Panc1 (cell line): ENCODE data around the gene BHLHA15. TPM values are rescaled to one million over a fixed set of nuclear protein-coding genes. Genes with fewer than 3 reads are reported as not detected.

Experiments
- ATAC-seq: fragments of 200-7000 bp; cut with Tn5 transposase; 2 replicates; pipeline ENCODE4 v1.9.1; 2020; ENCODE audit warnings: mild to moderate bottlenecking, moderate library complexity
- BruUV-seq: library from RNA; stranded (reverse); fragments of 400-500 nt; replicated peaks from 2 replicates; lab custom pipeline; 2021; lab: Mats Ljungman, UMichigan
- CTCF ChIA-PET: fragments of 300-600 bp; sonication (Branson Sonifier 250); formaldehyde crosslinking; loops from one replicate; lab custom pipeline; 2022; ENCODE audit warnings: antibody characterized with exemption; lab: Charles Lee
- POLR2A ChIA-PET: fragments of 300-600 bp; sonication (Branson Sonifier 250); formaldehyde crosslinking; loops from one replicate; lab custom pipeline; 2022; ENCODE audit warnings: antibody characterized with exemption; lab: Charles Lee
- DNase-seq: peaks from one replicate; pipeline ENCODE4 v3.0.0-alpha.2; 2010; ENCODE audit warnings: low read depth, low spot score
- H3K27ac ChIP-seq: 2 replicates; pipeline ENCODE4 v1.5.1; 2011; ENCODE audit warnings: mild to moderate bottlenecking, low read length, inconsistent platforms
- H3K27me3 ChIP-seq: fragments of 200-500 bp; sonication (Bioruptor generic); 2 replicates; pipeline ENCODE4 v1.6.0; 2014; ENCODE audit warnings: low read length, inconsistent platforms; ENCODE audit not compliant: control insufficient read depth, insufficient read depth
- H3K36me3 ChIP-seq: fragments of 200-500 bp; sonication (Bioruptor generic); 2 replicates; pipeline ENCODE4 v1.5.1; 2014; ENCODE audit warnings: inconsistent platforms, mild to moderate bottlenecking, low read length, moderate library complexity; ENCODE audit not compliant: control insufficient read depth, insufficient read depth
- H3K4me1 ChIP-seq: 2 replicates; pipeline ENCODE4 v1.5.1; 2011; ENCODE audit warnings: inconsistent platforms, mild to moderate bottlenecking, low read length, moderate library complexity; ENCODE audit not compliant: control insufficient read depth, insufficient read depth
- H3K4me3 ChIP-seq, 2 experiments: 2 replicates each; pipeline ENCODE4 v1.5.1; 2011 to 2012; ENCODE audit warnings: low read depth in 2 of 2, low read length in 2 of 2, mild to moderate bottlenecking in 2 of 2, inconsistent platforms in 1 of 2, moderate library complexity in 1 of 2
- H3K9me3 ChIP-seq: fragments of 200-500 bp; sonication (Bioruptor generic); 2 replicates; pipeline ENCODE4 v1.5.1; 2014; ENCODE audit warnings: low read depth, mild to moderate bottlenecking, inconsistent platforms, low read length, moderate library complexity; ENCODE audit not compliant: control insufficient read depth, insufficient read depth
- POLR2AphosphoS5 ChIP-seq: IDR thresholded peaks from 2 replicates; pipeline ENCODE4 v1.6.1; 2012; ENCODE audit warnings: mild to moderate bottlenecking, low read depth, low read length, moderate library complexity
- REST ChIP-seq, 2 experiments: IDR thresholded peaks; 2 replicates each; pipeline ENCODE4 v1.6.1; 2011 to 2012; ENCODE audit warnings: low read depth in 2 of 2, control low read depth in 1 of 2, low read length in 1 of 2, mild to moderate bottlenecking in 1 of 2, moderate library complexity in 1 of 2; ENCODE audit not compliant: insufficient read depth in 1 of 2
- SIN3A ChIP-seq: IDR thresholded peaks from 2 replicates; pipeline ENCODE4 v1.6.1; 2012; ENCODE audit warnings: low read depth, mild to moderate bottlenecking, low read length, moderate library complexity, borderline replicate concordance; ENCODE audit not compliant: insufficient read depth
- TCF7L2 ChIP-seq: IDR thresholded peaks from 2 replicates; pipeline ENCODE4 v1.6.1; 2011; ENCODE audit warnings: mild to moderate bottlenecking, low read depth, low read length, inconsistent platforms
- in situ Hi-C: cut with HindIII; loops from 2 replicates; pipeline ENCODE4 v1.10.0; 2016; ENCODE audit warnings: low sequenced_read_pairs, low pct_unique_long_range_greater_than_20kb
- intact Hi-C: fragments of 100-400 bp; cut with micrococcal nuclease; formaldehyde crosslinking; loops from one replicate; pipeline ENCODE4 v1.10.0; 2022; ENCODE audit not compliant: unreplicated experiment
- total RNA-seq: library from RNA; stranded (reverse); gene quantifications from one replicate; pipeline ENCODE4 v1.2.1, GENCODE V29; 2021; ENCODE audit not compliant: unreplicated experiment
- TF ChIP-seq, protein P1 (sequence below): fragments of 450-650 bp; IDR thresholded peaks from 2 replicates; pipeline ENCODE4 v1.5.1; 2017; ENCODE audit warnings: mild to moderate bottlenecking

BHLHA15 gene
- total RNA-seq, 1 experiment from 2014 or later: 0.26 TPM

GRCh38 chr7:98189559-98189958 is 21.7 kb upstream of the BHLHA15 start:
- DNase-seq: no peak
- intact Hi-C loops (no loop called here), in situ Hi-C loops (no loop called here)
- H3K27me3 ChIP-seq: no peaks in the 10 kb centered on the region
- no peak overlapping the region for H3K27ac ChIP-seq
- ChIA-PET CTCF (no interaction called here), POLR2A (no interaction called here)
- no peak overlapping the region for H3K4me3 ChIP-seq
- BruUV-seq: no TSS peak
- ATAC-seq: no peak
- no peaks in the 10 kb centered on the region for H3K9me3 ChIP-seq
- peaks cover 3% of the 10 kb centered on the region; the same call in 1 of the 2 replicates for H3K36me3 ChIP-seq
- TF ChIP-seq SIN3A (no peak), POLR2AphosphoS5 (no peak), REST (IDR thresholded peaks at IDR 0.05; ENCODE audit: insufficient read depth in 1 of 2, low read depth in 2 of 2, low read length in 1 of 2) (no peak)
- TF ChIP-seq, protein P1, sequence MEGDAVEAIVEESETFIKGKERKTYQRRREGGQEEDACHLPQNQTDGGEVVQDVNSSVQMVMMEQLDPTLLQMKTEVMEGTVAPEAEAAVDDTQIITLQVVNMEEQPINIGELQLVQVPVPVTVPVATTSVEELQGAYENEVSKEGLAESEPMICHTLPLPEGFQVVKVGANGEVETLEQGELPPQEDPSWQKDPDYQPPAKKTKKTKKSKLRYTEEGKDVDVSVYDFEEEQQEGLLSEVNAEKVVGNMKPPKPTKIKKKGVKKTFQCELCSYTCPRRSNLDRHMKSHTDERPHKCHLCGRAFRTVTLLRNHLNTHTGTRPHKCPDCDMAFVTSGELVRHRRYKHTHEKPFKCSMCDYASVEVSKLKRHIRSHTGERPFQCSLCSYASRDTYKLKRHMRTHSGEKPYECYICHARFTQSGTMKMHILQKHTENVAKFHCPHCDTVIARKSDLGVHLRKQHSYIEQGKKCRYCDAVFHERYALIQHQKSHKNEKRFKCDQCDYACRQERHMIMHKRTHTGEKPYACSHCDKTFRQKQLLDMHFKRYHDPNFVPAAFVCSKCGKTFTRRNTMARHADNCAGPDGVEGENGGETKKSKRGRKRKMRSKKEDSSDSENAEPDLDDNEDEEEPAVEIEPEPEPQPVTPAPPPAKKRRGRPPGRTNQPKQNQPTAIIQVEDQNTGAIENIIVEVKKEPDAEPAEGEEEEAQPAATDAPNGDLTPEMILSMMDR: no peak
- H3K4me1 ChIP-seq: no peaks in the 10 kb centered on the region

DNA sequence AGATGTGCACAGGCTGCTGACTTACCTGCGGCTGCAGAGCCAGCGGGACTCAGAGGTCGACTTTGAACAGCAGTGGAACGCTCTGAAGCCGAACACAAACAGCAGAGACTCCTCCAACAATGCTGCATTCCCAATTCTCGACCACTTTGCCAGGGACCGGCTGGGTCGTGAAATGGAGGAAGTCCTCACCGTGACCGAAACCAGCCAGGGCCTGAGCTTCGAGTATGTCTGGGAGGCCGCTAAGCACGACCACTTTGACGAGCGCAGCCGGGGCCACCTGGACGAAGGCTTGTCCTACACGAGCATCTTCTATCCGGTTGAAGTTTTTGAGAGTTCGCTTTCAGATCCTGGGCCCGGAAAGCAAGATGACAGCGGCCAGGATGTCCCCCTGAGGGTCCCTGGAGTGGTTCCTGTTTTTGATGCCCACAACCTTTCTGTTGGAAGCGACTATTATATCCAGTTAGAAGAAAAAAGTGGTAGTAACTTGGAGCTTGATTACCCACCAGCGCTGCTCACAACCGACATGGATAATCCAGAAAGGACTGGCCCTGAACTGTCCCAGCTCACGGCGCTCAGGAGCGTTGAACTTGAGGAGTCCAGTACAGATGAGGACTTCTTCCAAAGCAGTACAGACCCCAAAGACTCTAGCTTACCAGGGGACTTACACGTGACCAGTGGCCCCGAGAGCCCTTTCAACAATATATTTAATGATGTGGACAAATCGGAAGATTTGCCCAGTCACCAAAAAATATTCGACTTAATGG is 19.4 kb upstream of the BHLHA15 start:
- BruUV-seq: no TSS peak
- DNase-seq (no peak), ATAC-seq (no peak)
- H3K36me3 ChIP-seq: peaks cover 3% of the 10 kb centered on the region; the same call in 1 of the 2 replicates
- TF ChIP-seq SIN3A: no peak
- TF ChIP-seq, protein P1: no peak
- TF ChIP-seq REST (IDR thresholded peaks at IDR 0.05; ENCODE audit: insufficient read depth in 1 of 2, low read depth in 2 of 2, low read length in 1 of 2): no peak
- no peak for TF ChIP-seq TCF7L2
- no peak for TF ChIP-seq POLR2AphosphoS5
- no peaks in the 10 kb centered on the region for H3K9me3 ChIP-seq
- no peak overlapping the region for H3K27ac ChIP-seq
- ChIA-PET POLR2A (interaction anchor here (0.5 kb wide), 1 partner anchor 71 kb away, joined by 3 read pairs; no protein-coding TSS in a partner anchor), CTCF (no interaction called here)
- in situ Hi-C loops (no loop called here), intact Hi-C loops (no loop called here)
- H3K27me3 ChIP-seq: no peaks in the 10 kb centered on the region
- no peaks in the 10 kb centered on the region for H3K4me1 ChIP-seq
- H3K4me3 ChIP-seq: no peak overlapping the region
